Hematopoietic multipotent progenitor cell (in vitro differentiated cells): ENCODE measurements around the gene COA7. TPM values are rescaled to one million over a fixed set of nuclear protein-coding genes. Genes with fewer than 3 reads are reported as not detected.

ENCODE experiments used
- DNase-seq, 3 donors: peaks; one replicate each; pipeline ENCODE4 v3.0.0-alpha.2; 2011 to 2015; ENCODE audit warnings: low read depth in 2 of 3, low spot score in 2 of 3
- total RNA-seq: library from RNA; depleted of rRNA; stranded (reverse); fragments of >200 nt; gene quantifications from one replicate; pipeline ENCODE4 v1.2.3, GENCODE V29; 2012

COA7 gene
- total RNA-seq, 1 donor, result 8.1 TPM

GRCh38 chr1:52674497-52675384 lies 23.4 kb downstream of the COA7 start:
- peak in 2 of 3 donors; percentile 16 to 29 for DNase-seq

- DNase-seq, result no peak
Observed at GRCh38 chr1:52673513-52673912, 24.6 kb downstream of the COA7 start.

- no peak for DNase-seq
Observed at GRCh38 chr1:52672946-52673345, 25.2 kb downstream of the COA7 start.

GRCh38 chr1:52670604-52671003 lies 27.5 kb downstream of the COA7 start:
- no peak for DNase-seq

- DNase-seq, result no peak
Observed at GRCh38 chr1:52669696-52670095, 28.5 kb downstream of the COA7 start.

- DNase-seq, result no peak
Observed at GRCh38 chr1:52668711-52669110, 29.4 kb downstream of the COA7 start.

- no peak for DNase-seq
Observed at GRCh38 chr1:52667984-52668383, 30.2 kb downstream of the COA7 start.

- DNase-seq, result no peak
Observed at GRCh38 chr1:52667290-52667689, 30.9 kb downstream of the COA7 start.

GRCh38 chr1:52665006-52665941 lies 32.9 kb downstream of the COA7 start:
- DNase-seq, result no peak

- no peak for DNase-seq
Observed at GRCh38 chr1:52663716-52664115, 34.4 kb downstream of the COA7 start.

- no peak for DNase-seq
Observed at GRCh38 chr1:52662645-52663313, 35.4 kb downstream of the COA7 start.

- DNase-seq, result no peak
Observed at GRCh38 chr1:52660807-52661206, 37.3 kb downstream of the COA7 start.

GRCh38 chr1:52659851-52660596 lies 38.1 kb downstream of the COA7 start:
- DNase-seq, result no peak

GRCh38 chr1:52659356-52659755 lies 38.8 kb downstream of the COA7 start:
- no peak for DNase-seq

GRCh38 chr1:52658795-52659194 lies 39.4 kb downstream of the COA7 start:
- no peak for DNase-seq

GRCh38 chr1:52657702-52658101 lies 40.4 kb downstream of the COA7 start:
- no peak for DNase-seq

- DNase-seq, result no peak
Observed at GRCh38 chr1:52654063-52654462, 44.1 kb downstream of the COA7 start.

GRCh38 chr1:52653207-52653849 lies 44.8 kb downstream of the COA7 start:
- no peak for DNase-seq

GRCh38 chr1:52651904-52652303 lies 46.2 kb downstream of the COA7 start:
- no peak for DNase-seq

GRCh38 chr1:52645261-52645660 lies 52.9 kb downstream of the COA7 start:
- DNase-seq, result no peak
